ENCODE data around the gene TAF1L. TPM values are rescaled to one million over a fixed set of nuclear protein-coding genes. Genes with fewer than 3 reads are reported as not detected.

Gene TAF1L
- total RNA-seq, 1 donor from 2014 or later, result 0.25 TPM

Other genes starting within 250 kb of the TAF1L start
- 3.9 TPM for gene RIGI, start 109.5 kb downstream of the TAF1L start, total RNA-seq
- 3.0 TPM for gene SMIM27, start 83.3 kb downstream of the TAF1L start, total RNA-seq
- 32.5 TPM for gene TOPORS, start 83.1 kb downstream of the TAF1L start, total RNA-seq
- 27.0 TPM for gene NDUFB6, start 62.5 kb downstream of the TAF1L start, total RNA-seq
- gene TMEM215, start 147.9 kb upstream of the TAF1L start, total RNA-seq, result 0.25 TPM

All from temporal lobe (tissue), 1 donor.